ENCODE measurements around the gene ZNF385C.
A peak's percentile ranks its signal among the peaks of the same experiment; 100 is the strongest.

Gene ZNF385C

DNA sequence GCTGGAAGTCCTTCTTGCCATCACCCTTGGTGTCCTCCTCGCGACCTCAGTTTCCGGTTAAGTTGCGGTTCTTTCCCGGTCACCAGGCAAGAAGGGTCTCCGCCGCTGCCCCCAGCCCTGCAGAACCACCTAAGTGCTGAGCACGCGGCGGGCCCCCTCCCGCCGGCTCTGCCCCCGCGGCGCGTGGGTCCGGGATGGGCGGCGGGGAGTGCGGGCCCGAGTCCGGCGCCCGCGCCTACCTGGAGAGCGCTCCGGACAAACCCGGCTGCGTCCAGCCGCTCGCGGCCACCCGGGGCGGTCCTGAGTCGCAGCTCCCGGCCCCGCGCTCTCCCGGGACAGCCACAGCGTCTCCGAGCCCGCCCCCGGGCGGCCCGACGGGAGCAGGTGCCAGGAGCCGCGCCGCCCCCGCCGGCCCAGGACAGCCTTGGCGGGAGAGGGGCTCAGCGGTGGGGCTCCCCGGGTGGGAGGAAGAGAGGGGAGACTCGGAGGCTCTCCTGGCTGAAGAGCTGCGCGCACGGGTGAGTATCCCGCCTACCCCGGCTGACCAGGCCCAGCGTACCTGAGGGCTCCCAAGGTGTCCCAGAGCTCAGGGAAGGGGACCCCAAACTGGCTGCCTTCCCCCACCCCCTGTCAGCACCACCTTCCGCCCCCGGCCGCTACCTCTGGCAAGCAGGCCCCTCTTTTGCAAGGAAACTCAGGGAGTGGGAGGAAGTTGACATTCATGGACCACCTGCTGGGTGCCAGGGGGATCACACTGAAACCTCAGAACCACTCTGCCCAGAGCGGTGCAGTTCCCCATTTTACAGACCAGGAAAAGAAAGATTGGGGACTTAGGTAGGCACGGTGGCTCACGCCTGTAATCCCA, 25.7 kb downstream of the ZNF385C start:
- no peak for DNase-seq

- DNase-seq, result no peak
Observed at GRCh38 chr17:42071810-42072209, 26.5 kb downstream of the ZNF385C start.

DNA sequence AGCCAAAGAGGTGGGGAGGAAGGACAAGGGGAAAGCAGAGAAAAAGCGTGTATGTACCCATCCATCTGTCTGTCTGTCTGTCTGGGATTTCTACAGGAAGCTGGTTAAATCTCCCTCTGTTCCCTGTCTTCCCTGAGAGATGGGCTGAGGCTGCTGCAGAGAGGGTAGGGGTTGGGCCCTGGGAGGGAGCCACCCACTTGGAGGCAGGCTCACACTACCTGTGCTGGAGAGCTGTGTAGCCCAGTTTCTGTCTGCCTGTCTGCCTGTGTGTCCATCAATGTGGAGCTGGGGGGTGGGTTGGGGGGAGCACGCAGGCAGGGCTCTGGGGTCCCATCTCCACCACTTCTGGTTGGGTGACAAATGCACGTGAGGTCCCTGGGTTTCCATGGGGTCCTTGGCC, 29.3 kb downstream of the ZNF385C start:
- no peak for DNase-seq

GRCh38 chr17:42067371-42068091, 30.7 kb downstream of the ZNF385C start:
- DNase-seq, result peak; percentile 10

GRCh38 chr17:42065201-42065600, 33.1 kb downstream of the ZNF385C start:
- DNase-seq, result no peak

DNA sequence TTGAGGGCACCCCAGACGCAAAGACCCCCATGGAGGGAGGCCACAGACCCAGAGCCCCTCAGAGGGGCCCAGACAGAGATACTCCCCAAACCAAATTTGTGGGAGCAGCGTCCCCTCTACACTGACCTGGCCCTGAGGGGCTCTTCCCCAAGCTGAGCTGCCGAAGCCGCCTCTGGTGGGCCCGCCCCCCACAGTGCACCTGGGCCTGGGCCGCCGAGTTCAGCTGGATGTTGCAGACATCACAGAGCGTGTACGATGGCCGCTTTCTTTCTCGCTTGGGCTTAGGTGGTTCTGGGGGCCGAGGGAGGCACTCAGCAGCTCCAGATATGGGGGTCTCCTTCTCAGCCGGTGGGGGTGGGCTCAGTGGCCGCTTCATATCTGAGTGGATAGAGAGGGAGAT, 35.6 kb downstream of the ZNF385C start:
- DNase-seq, result no peak

GRCh38 chr17:42061646-42062487, 36.4 kb downstream of the ZNF385C start:
- DNase-seq, result no peak

DNA sequence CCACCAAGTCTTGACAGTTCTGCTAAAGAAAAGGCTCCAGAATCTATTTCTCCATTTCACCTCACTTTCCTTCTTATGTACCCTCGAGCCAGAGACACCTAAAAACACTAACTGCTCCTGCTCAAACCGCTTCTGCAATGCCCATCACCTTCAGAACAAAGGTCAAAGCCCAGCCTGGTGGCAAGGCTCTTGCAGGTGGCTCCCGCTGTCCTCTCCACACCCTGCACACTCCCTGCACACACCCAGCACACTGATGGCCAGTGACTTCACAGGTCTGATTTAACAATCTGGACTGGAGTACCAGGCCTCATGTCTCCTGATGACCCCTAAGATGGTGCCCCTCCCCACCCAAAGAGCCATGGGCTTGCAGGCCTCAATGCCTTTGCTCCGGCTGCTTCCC, 38.0 kb downstream of the ZNF385C start:
- no peak for DNase-seq

- no peak for DNase-seq
Observed at GRCh38 chr17:42059815-42060214, 38.5 kb downstream of the ZNF385C start.

- DNase-seq, result no peak
Observed at GRCh38 chr17:42058063-42058462, 40.2 kb downstream of the ZNF385C start.

GRCh38 chr17:42056635-42057034, 41.6 kb downstream of the ZNF385C start:
- no peak for DNase-seq

GRCh38 chr17:42055496-42055895, 42.8 kb downstream of the ZNF385C start:
- DNase-seq, result no peak

DNA sequence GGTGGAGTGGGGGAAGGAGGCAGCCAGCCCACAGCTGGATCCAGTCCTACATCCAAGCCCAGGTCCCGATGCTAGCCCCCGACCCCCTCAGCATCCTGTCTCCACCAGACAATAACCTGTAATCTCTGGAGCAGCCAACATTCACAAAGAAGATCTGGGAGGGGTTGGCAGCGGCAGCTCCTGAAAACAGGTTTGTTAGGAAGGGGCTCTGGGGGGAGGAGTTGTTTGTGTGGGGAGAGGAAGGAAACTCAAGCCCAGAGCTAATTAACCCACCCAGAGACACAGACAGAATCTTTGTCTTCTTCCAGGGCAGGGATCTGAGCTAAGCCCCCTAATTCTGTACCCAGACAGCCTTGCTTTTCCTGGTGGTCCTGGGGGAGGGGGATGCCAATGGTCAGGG, 43.2 kb downstream of the ZNF385C start:
- DNase-seq, result no peak

DNA sequence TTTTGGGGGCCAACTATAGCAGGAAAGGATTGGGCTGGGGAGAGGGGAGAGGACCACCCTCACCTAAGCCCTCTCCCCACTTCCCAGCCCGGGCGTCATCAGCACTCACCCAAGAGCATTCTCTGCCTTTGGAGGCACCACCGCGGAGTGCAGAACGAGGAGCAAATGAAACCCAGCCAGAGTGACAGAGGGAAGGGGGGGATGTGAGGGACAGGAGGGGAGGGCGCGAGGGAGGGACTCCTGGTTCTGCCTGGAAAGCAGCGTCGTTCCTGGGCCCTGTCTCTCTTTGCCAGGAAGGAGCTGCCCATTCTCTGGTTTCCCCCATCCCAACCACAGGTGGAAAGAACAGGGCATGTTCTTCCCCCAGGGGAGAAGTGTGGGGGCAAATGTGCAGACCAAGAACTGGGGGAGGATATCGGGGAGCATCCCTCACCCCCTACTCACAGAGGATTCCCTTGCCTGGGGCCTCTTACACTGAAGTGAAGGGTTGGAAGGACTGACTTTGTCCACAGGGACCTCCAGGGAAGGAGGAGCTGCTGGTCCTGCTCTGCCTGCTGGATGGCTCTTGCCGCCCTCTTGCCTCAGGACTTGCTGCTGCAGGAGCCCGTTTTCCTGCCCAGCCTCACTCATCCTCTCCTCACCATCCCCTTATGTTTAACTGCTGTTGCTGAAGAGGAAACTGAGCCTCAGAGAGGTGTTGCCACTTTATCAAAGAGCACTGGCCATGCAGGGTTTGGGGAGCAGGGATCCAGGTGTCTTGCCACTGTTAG, 44.4 kb downstream of the ZNF385C start:
- DNase-seq, result no peak

DNA sequence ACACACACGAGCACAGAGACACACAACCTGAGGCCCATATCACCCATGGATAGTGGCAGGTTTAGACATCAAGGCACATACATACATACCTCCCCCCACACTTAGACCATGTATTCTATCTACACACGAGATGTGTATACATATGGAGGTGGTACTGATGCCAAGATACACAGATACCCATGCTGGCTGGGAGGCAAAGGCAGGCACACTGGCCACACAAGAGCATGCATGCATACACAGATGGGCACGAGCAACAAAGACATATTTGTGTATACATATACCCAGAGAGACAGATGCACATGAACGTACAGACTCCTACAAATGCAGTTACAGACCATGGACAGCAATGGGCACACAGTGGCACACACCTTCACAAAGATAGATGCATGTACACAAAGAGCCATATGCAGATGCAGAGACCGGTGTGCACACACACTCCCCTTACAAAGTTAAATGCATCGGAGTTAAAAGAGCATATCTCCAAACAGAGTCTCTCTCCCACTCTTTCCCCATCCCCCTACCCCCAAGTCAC, 45.9 kb downstream of the ZNF385C start:
- no peak for DNase-seq

GRCh38 chr17:42051645-42052044, 46.6 kb downstream of the ZNF385C start:
- no peak for DNase-seq

DNA sequence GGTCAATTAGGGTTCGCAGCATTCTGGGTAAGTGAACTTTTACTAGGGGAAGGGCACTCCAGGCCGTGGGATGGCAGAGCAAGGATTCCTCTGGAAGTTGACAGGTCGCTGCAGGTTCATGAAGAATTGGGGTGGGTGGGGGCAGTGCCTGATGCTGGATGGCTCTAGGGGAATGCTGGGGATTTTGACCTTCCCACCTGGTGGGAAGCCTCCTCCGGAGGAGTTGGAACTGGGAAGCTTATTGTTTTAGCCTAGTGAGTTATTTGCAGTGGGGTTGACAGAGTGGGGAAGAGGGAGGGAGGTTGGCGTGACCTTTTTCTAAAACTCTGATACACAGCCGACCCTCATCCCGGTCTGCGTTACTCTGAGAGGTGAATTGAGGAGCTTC, 47.3 kb downstream of the ZNF385C start:
- DNase-seq, result no peak

DNA sequence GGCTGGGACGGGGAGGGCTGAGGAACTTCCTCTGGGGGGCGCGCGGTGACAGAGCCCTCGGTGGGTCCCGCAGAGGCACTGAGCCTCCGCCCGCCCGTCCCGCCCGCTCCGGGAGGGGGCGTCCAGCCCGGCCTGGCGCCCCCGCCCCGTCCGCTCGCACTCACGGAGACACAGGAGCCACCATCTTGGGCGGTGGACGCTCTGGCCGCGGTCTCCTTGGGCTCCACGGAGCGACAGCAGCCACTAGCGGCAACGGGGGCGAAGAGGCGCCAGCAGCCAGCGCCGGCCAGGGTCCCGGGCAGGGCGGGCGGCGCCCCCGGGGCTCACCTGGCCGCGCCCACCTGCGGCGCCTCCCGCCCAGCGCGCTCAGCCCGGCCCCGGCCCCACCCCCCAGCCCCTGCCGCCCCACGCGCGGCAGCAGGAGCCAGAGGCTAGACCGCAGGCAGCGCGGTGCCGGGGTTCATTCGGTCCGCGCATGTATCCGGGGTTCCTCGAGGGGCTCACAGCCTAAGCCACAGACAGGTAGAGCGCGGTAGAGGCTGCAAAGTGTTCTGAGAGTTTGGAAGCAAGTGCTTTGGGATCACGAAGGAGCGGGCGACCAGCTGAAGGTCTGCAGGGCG, 47.8 kb downstream of the ZNF385C start, which contains the start of gene C17orf113:
Gene C17orf113 (minus strand): TSS at position 209 of the 620 bp plus-strand sequence. CDS start 7,225 bp downstream, outside the sequence.
- DNase-seq, result no peak

GRCh38 chr17:42049834-42050392, 48.4 kb downstream of the ZNF385C start:
- DNase-seq, result no peak

DNA sequence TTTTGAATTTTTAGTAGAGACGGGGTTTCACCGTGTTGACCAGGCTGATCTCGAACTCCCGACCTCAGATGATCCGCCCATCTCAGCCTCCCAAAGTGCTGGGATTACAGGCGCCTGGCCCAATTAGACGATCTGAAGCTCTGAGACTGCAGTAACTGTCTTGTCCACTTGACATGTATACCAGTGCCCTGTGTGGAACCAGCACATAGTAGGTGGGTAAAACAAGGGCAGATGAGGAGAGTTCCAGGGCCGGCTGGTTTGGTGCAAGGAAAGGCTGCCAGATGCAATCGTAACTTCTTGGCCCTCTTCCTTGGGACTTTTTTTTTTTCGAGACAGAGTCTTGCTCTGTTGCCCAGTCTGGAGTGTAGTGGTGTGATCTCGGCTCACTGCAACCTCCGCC, 50.9 kb downstream of the ZNF385C start:
- no peak for DNase-seq

- DNase-seq, result no peak
Observed at GRCh38 chr17:42045719-42046118, 52.6 kb downstream of the ZNF385C start.
